ENCODE data around the gene SEC31A. TPM values are rescaled to one million over a fixed set of nuclear protein-coding genes. Genes with fewer than 3 reads are reported as not detected.
A peak's percentile ranks its signal among the peaks of the same experiment; 100 is the strongest.

Gene SEC31A
- total and polyA plus RNA-seq, 12 donors: 82.5 to 163 (median 122) TPM

- DNase-seq (no peak), ATAC-seq (no peak)
- no peaks in the 10 kb centered on the region for H3K9me3 ChIP-seq
- WGBS, 2 donors: 95 to 96% methylated on average over 2 of the region's 2 CpGs
- no peaks in the 10 kb centered on the region for H3K27me3 ChIP-seq
- H3K36me3 ChIP-seq: peaks cover 0 to 100% (median 82%) of the 10 kb centered on the region in 9 donors
- no peak for TF ChIP-seq CTCF (IDR thresholded peaks at IDR 0.05)
- intact Hi-C loops (cut with DNase I): no loop called here
- no peak overlapping the region for H3K4me3 ChIP-seq
- H3K27ac ChIP-seq: no peak overlapping the region
- H3K4me1 ChIP-seq: peaks cover 0 to 12% (median 0%) of the 10 kb centered on the region in 9 donors
These were observed 39.6 kb downstream of the SEC31A start for GRCh38 chr4:82851318-82851717.

- Histone ChIP-seq H3K4me1 (peaks cover 0 to 12% (median 0%) of the 10 kb centered on the region in 9 donors), H3K27ac (no peak overlapping the region), H3K9me3 (no peaks in the 10 kb centered on the region), H3K27me3 (no peaks in the 10 kb centered on the region), H3K4me3 (no peak overlapping the region), H3K36me3 (peaks cover 0 to 100% (median 81%) of the 10 kb centered on the region in 9 donors)
- no peak for DNase-seq
- ATAC-seq: no peak
- TF ChIP-seq CTCF (IDR thresholded peaks at IDR 0.05): no peak
- intact Hi-C loops (cut with DNase I): no loop called here
These were observed 40.3 kb downstream of the SEC31A start for GRCh38 chr4:82850684-82851083.

- Histone ChIP-seq H3K27ac (no peak overlapping the region), H3K4me1 (peaks cover 0 to 12% (median 0%) of the 10 kb centered on the region in 9 donors), H3K4me3 (no peak overlapping the region), H3K36me3 (peaks cover 0 to 100% (median 72%) of the 10 kb centered on the region in 9 donors), H3K27me3 (no peaks in the 10 kb centered on the region), H3K9me3 (no peaks in the 10 kb centered on the region)
- ATAC-seq: no peak
- no peak for TF ChIP-seq CTCF (IDR thresholded peaks at IDR 0.05)
- DNase-seq: no peak
- intact Hi-C loops (cut with DNase I): no loop called here
- 81 to 83% methylated on average over 3 of the region's 3 CpGs for WGBS, 2 donors
These were observed 42.2 kb downstream of the SEC31A start for GRCh38 chr4:82848706-82849105.

GRCh38 chr4:82842593-82842992 is 48.4 kb downstream of the SEC31A start:
- no peaks in the 10 kb centered on the region for H3K9me3 ChIP-seq
- ATAC-seq (no peak), DNase-seq (no peak)
- H3K27ac ChIP-seq: no peak overlapping the region
- H3K4me3 ChIP-seq: no peak overlapping the region
- peak in 1 of 9 donors; percentile 20 for TF ChIP-seq CTCF (IDR thresholded peaks at IDR 0.05)
- no peaks in the 10 kb centered on the region for H3K4me1 ChIP-seq
- peaks cover 0 to 100% (median 72%) of the 10 kb centered on the region in 9 donors for H3K36me3 ChIP-seq
- intact Hi-C loops (cut with DNase I): no loop called here
- H3K27me3 ChIP-seq: no peaks in the 10 kb centered on the region

All from heart right ventricle (tissue), 16 donors.